Measurements from ENCODE around the gene ACTR1A. TPM values are rescaled to one million over a fixed set of nuclear protein-coding genes. Genes with fewer than 3 reads are reported as not detected.

Gene ACTR1A
- total RNA-seq, 1 experiment from 2014 or later, result 82.1 TPM

DNA sequence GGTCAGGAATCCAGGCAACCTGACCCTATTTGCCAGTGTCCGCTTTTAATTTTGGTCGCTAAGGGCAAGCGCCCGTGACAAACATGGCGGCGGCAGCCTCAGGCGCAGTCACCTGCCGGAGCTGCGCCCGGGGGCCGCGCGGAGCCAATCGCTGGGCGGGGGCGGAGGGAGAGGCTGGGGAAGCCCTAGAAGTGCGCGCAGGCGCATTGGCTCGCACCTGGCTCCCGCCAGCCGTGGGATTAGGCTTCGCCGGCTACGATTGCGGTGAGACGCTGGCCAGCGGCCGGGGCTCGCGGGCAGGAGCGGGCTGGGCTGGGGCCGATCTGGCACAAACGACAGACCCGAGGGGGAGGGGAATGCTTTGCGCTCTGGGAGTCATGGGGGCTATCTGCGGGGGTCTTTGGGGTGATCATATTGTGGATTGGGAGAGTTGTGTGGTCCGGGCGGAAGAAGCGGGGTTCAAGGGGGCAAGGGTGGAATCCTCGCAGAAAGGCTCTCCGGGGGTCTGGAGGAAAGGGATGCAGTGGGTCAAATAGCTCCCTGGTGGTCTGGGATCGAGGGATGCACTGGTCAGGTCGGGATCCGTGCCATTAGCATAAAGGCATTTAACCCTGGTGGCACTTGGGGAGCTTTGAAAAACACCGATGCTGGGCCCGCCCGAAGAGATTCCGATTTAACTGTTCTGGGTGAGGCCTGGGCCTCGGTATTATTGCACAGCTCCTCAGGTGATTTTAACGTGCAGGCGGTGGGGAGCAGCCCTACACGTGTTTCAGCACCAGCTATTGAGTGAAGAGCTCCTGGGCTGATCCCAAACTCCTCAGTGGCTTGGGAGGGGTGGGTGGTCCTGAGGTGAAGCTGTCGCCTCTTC is 41.1 kb downstream of the ACTR1A start:
- Histone ChIP-seq H4K5ac (ENCODE audit: insufficient read length, low read depth, low read length) (peak overlapping the region; percentile 80), H3T11ph (ENCODE audit: low read length) (peak overlapping the region; percentile 81), H3K27ac (ENCODE audit: insufficient read length, low read depth, low read length) (peak overlapping the region; percentile 16), H4K20me1 (ENCODE audit: control insufficient read depth, insufficient read depth, insufficient read length) (no peaks in the 10 kb centered on the region), H2AK5ac (ENCODE audit: insufficient read length, low read length) (no peak overlapping the region), H2BK15ac (ENCODE audit: low read depth, low read length) (no peak overlapping the region), H3K56ac (ENCODE audit: insufficient read length, low read depth, low read length) (no peak overlapping the region), H3K23me2 (ENCODE audit: insufficient read length, low read depth, low read length, poor library complexity, severe bottlenecking) (peaks cover 10% of the 10 kb centered on the region), H3K79me1 (ENCODE audit: insufficient read depth, low read depth, low read length, poor library complexity, severe bottlenecking) (no peaks in the 10 kb centered on the region), H3K23ac (ENCODE audit: insufficient read length, low read depth, low read length) (no peak overlapping the region), H2BK12ac (ENCODE audit: insufficient read length, low read depth, low read length) (no peak overlapping the region), H2BK20ac (ENCODE audit: low read depth, low read length, poor library complexity, severe bottlenecking) (peak overlapping the region; percentile 76), H3K4me1 (ENCODE audit: insufficient read depth, low read length) (peaks cover 3% of the 10 kb centered on the region), H3K18ac (ENCODE audit: insufficient read length, low read depth, low read length) (peak overlapping the region; percentile 90), H3K4ac (ENCODE audit: low read depth, low read length) (peak overlapping the region; percentile 29; the same call in 1 of the 2 replicates), H3K27me3 (ENCODE audit: insufficient read depth, low read length) (no peaks in the 10 kb centered on the region), H3K14ac (ENCODE audit: insufficient read depth, low read length) (peak overlapping the region; percentile 91; the same call in 1 of the 2 replicates), H4K8ac (replicated peaks; ENCODE audit: insufficient read length, low read depth, low read length) (no peak overlapping the region), H3K4me2 (ENCODE audit: insufficient read depth, insufficient read length, low read length) (peak overlapping the region; percentile 83), H3K9me3 (ENCODE audit: control insufficient read depth, low read depth, low read length) (no peaks in the 10 kb centered on the region), H2BK5ac (ENCODE audit: insufficient read length, low read length) (peak overlapping the region; percentile 32), H2AFZ (ENCODE audit: low read length) (peak overlapping the region; percentile 53), H2BK120ac (ENCODE audit: low read depth, low read length, poor library complexity, severe bottlenecking) (peak overlapping the region; percentile 84), H3K9ac (ENCODE audit: extremely low read depth, insufficient read length, low read length) (peak overlapping the region; percentile 68), H3K79me2 (ENCODE audit: insufficient read depth, low read length) (no peaks in the 10 kb centered on the region), H4K91ac (ENCODE audit: insufficient read length, low read depth, low read length) (no peak overlapping the region)
- TF ChIP-seq, protein P1, sequence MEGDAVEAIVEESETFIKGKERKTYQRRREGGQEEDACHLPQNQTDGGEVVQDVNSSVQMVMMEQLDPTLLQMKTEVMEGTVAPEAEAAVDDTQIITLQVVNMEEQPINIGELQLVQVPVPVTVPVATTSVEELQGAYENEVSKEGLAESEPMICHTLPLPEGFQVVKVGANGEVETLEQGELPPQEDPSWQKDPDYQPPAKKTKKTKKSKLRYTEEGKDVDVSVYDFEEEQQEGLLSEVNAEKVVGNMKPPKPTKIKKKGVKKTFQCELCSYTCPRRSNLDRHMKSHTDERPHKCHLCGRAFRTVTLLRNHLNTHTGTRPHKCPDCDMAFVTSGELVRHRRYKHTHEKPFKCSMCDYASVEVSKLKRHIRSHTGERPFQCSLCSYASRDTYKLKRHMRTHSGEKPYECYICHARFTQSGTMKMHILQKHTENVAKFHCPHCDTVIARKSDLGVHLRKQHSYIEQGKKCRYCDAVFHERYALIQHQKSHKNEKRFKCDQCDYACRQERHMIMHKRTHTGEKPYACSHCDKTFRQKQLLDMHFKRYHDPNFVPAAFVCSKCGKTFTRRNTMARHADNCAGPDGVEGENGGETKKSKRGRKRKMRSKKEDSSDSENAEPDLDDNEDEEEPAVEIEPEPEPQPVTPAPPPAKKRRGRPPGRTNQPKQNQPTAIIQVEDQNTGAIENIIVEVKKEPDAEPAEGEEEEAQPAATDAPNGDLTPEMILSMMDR (conservative IDR thresholded peaks at IDR 0.05), result no peak
- Mint-ChIP-seq H3K27me3 (ENCODE audit: low read depth) (peaks cover 16% of the 10 kb centered on the region), H3K27ac (peak overlapping the region; percentile 79 to 97 (median 91); a peak in 6 of 7 replicates), H3K4me3 (peak overlapping the region; percentile 76 to 95), H3K4me1 (peaks cover 41 to 51% of the 10 kb centered on the region in 2 experiments), H3K36me3 (ENCODE audit: insufficient read depth in 1 of 3, low read depth in 3 of 3) (peaks cover 0 to 4% (median 2%) of the 10 kb centered on the region in 3 experiments; a peak in 3 of 7 replicates), H3K9me3 (no peaks in the 10 kb centered on the region)
- WGBS (ENCODE audit: extremely low coverage, insufficient read length, low lambda C conversion rate), result no CpG with 5 or more reads among the region's 54 CpGs
- peak; percentile 95 for DNase-seq

All from H9 (cell line).